ENCODE data around the gene VPS8. TPM values are rescaled to one million over a fixed set of nuclear protein-coding genes. Genes with fewer than 3 reads are reported as not detected.

Gene VPS8
- total RNA-seq, 4 donors from 2014 or later, result 31.0 to 39.0 (median 32.6) TPM

DNA sequence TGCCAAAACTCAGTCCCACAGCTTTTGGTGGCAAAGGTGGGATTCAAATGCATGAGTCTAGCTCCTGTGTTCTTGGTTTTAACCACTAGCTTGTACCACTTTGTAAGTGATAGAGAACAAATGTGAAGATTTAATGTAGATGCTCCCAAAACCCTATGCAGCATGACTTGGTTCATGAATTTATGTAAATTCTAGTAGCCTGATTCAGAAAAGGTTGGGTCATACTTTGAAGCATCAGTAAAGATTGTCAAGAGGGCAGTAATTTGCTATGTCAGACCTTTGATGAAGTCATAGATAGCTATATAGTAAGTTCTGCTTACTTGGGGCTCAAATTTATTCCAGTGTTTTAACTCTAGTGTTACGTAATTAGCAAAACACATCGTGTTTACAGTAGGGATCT is 75.6 kb downstream of the VPS8 start:
- no peak for DNase-seq (ENCODE audit: extremely low spot score)
- Histone ChIP-seq H3K4me3 (no peak overlapping the region), H3K9me3 (no peaks in the 10 kb centered on the region), H3K4me1 (no peaks in the 10 kb centered on the region), H3K27ac (replicated peaks in 1 of 4) (no peak overlapping the region), H3K27me3 (no peaks in the 10 kb centered on the region), H3K36me3 (peaks cover 0 to 47% (median 14%) of the 10 kb centered on the region in 4 donors)
- TF ChIP-seq EP300 (IDR thresholded peaks at IDR 0.05) (no peak), POLR2AphosphoS5 (IDR thresholded peaks at IDR 0.05) (no peak), POLR2A (IDR thresholded peaks at IDR 0.05; ENCODE audit: low read depth) (no peak)
- TF ChIP-seq, protein P1, sequence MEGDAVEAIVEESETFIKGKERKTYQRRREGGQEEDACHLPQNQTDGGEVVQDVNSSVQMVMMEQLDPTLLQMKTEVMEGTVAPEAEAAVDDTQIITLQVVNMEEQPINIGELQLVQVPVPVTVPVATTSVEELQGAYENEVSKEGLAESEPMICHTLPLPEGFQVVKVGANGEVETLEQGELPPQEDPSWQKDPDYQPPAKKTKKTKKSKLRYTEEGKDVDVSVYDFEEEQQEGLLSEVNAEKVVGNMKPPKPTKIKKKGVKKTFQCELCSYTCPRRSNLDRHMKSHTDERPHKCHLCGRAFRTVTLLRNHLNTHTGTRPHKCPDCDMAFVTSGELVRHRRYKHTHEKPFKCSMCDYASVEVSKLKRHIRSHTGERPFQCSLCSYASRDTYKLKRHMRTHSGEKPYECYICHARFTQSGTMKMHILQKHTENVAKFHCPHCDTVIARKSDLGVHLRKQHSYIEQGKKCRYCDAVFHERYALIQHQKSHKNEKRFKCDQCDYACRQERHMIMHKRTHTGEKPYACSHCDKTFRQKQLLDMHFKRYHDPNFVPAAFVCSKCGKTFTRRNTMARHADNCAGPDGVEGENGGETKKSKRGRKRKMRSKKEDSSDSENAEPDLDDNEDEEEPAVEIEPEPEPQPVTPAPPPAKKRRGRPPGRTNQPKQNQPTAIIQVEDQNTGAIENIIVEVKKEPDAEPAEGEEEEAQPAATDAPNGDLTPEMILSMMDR (IDR thresholded peaks at IDR 0.05), result no peak
- intact Hi-C loops (cut with DNase I), result no loop called here
- 89% methylated on average over 2 of the region's 2 CpGs for whole genome bisulfite sequencing

DNA sequence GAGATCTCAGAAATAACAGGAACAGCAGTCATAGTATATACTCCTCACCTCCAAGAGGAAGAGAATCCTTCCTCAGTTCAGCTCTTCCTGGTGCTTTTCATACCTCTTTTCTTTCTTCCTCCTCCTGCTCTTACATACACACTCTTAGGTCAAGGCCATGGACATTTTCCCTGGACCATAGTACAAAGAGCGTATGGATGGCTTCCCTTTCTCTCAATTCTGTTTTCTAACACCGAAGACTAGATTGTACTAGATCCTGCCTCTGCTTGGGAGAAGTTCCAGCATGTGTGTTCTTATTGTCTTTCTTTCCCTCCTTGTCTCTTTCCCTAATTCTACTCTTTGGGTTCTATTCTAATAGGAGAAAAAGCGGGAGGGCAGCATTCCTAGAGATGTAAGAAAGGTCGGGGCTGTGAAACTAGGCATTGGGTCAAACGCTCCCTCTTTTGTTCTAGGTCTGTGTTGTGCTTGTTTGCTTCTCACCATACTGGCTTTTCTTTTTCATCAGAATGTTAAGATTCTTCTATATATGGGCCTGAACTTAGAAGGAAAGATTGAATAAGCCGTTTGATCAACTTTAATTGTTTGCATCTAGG is 77.4 kb downstream of the VPS8 start:
- Histone ChIP-seq H3K9me3 (no peaks in the 10 kb centered on the region), H3K36me3 (peaks cover 0 to 45% (median 14%) of the 10 kb centered on the region in 4 donors), H3K27ac (replicated peaks in 1 of 4) (no peak overlapping the region), H3K4me3 (no peak overlapping the region), H3K4me1 (no peaks in the 10 kb centered on the region), H3K27me3 (no peaks in the 10 kb centered on the region)
- TF ChIP-seq POLR2A (IDR thresholded peaks at IDR 0.05; ENCODE audit: low read depth) (no peak), EP300 (IDR thresholded peaks at IDR 0.05) (no peak), POLR2AphosphoS5 (IDR thresholded peaks at IDR 0.05) (no peak)
- TF ChIP-seq, protein P1 (IDR thresholded peaks at IDR 0.05), result no peak
- 94% methylated on average over 6 of the region's 6 CpGs for WGBS
- intact Hi-C loops (cut with DNase I), result no loop called here
- no peak for DNase-seq (ENCODE audit: extremely low spot score)

DNA sequence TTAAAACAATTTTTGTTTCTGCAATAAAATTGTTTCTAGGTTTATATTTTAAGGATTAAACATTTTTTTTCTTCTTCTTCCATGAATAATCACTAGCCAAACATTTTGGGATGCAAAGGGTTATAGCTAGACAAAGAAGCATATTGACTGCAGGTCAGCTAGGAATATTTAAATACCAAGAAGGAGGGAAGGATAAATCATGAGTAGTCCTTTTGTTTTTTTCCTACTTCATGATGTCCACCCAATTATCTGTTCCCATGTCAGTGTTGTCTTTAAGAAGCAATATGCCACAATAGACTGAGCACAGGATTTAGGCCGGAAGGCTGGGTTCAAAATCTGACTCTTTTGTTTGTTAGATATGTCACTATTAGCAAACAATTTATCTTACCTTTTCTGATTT is 82.1 kb downstream of the VPS8 start:
- 89% methylated on average over 1 of the region's 1 CpG for WGBS
- Histone ChIP-seq H3K36me3 (peaks cover 0 to 23% (median 5%) of the 10 kb centered on the region in 4 donors), H3K27ac (replicated peaks in 1 of 4) (no peak overlapping the region), H3K4me1 (peaks cover 0 to 5% (median 0%) of the 10 kb centered on the region in 4 donors), H3K27me3 (no peaks in the 10 kb centered on the region), H3K9me3 (no peaks in the 10 kb centered on the region), H3K4me3 (no peak overlapping the region)
- DNase-seq (ENCODE audit: extremely low spot score), result no peak
- intact Hi-C loops (cut with DNase I), result no loop called here
- TF ChIP-seq EP300 (IDR thresholded peaks at IDR 0.05) (no peak), POLR2A (IDR thresholded peaks at IDR 0.05; ENCODE audit: low read depth) (no peak), POLR2AphosphoS5 (IDR thresholded peaks at IDR 0.05) (no peak)
- TF ChIP-seq, protein P1 (IDR thresholded peaks at IDR 0.05), result no peak

DNA sequence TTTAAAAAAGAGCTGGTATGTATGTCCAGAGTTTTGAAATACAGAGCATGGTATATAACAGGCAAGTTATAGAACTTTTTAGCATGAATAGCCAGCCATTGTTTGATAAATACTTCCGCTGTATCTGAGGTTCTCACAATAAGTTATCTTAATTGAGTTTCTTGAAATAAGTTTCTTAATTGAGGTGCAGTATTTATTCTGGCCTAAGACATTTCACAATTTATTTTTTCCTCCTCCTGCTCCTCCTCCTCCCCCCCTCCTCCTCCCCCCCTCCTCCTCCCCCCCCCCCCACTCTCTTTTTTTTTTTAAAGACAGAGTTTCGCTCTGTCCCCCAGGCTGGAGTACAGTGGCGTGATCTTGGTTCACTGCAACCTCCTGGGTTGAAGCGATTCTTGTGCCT is 83.4 kb downstream of the VPS8 start:
- intact Hi-C loops (cut with DNase I), result no loop called here
- DNase-seq (ENCODE audit: extremely low spot score), result no peak
- peaks cover 0 to 5% (median 0%) of the 10 kb centered on the region in 4 donors for H3K4me1 ChIP-seq
- H3K9me3 ChIP-seq, result no peaks in the 10 kb centered on the region
- H3K27me3 ChIP-seq, result no peaks in the 10 kb centered on the region
- WGBS, result 88% methylated on average over 1 of the region's 4 CpGs
- no peak for TF ChIP-seq POLR2A (IDR thresholded peaks at IDR 0.05; ENCODE audit: low read depth)
- TF ChIP-seq, protein P1 (IDR thresholded peaks at IDR 0.05), result no peak
- no peak for TF ChIP-seq EP300 (IDR thresholded peaks at IDR 0.05)
- no peak for TF ChIP-seq POLR2AphosphoS5 (IDR thresholded peaks at IDR 0.05)
- H3K36me3 ChIP-seq, result peaks cover 0 to 19% (median 6%) of the 10 kb centered on the region in 4 donors
- no peak overlapping the region for H3K27ac ChIP-seq (replicated peaks in 1 of 4)
- H3K4me3 ChIP-seq, result no peak overlapping the region

DNA sequence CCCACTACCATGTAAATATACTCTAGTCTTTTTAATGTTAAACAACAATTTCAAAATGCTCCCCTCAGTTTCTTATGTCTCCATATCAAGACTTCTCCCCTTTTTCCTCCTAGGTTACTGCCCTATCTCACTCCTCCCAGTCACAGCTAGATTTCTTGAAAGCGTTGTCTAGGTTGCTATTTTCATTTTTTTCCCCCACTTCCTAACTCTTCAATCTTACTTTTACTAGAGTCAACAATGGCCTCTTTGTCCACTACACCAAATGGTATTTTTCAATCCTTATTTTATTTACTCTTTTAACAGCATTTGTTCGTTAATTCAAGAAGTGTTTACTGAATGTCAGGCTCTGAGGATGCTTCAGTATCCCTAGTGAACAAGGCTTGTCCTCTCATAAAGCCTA is 84.4 kb downstream of the VPS8 start:
- peaks cover 0 to 19% (median 6%) of the 10 kb centered on the region in 4 donors for H3K36me3 ChIP-seq
- DNase-seq (ENCODE audit: extremely low spot score), result no peak
- no peak overlapping the region for H3K4me3 ChIP-seq
- TF ChIP-seq POLR2A (IDR thresholded peaks at IDR 0.05; ENCODE audit: low read depth), result no peak
- no peak for TF ChIP-seq POLR2AphosphoS5 (IDR thresholded peaks at IDR 0.05)
- TF ChIP-seq, protein P1 (IDR thresholded peaks at IDR 0.05), result no peak
- no peak for TF ChIP-seq EP300 (IDR thresholded peaks at IDR 0.05)
- H3K27ac ChIP-seq (replicated peaks in 1 of 4), result no peak overlapping the region
- no peaks in the 10 kb centered on the region for H3K27me3 ChIP-seq
- H3K4me1 ChIP-seq, result peaks cover 0 to 5% (median 0%) of the 10 kb centered on the region in 4 donors
- intact Hi-C loops (cut with DNase I), result no loop called here
- no peaks in the 10 kb centered on the region for H3K9me3 ChIP-seq
- WGBS, result 86% methylated on average over 2 of the region's 2 CpGs
